Measurements from ENCODE around the gene SEPTIN2. TPM values are rescaled to one million over a fixed set of nuclear protein-coding genes. Genes with fewer than 3 reads are reported as not detected.
"Not testable (repeated sequence)": the region's sequence is repeated elsewhere in the genome, so short reads cannot be mapped to it uniquely, and the experiment has no call there.

The SEPTIN2 gene
- total and polyA plus RNA-seq, 4 donors, result 218 to 394 (median 294) TPM

DNA sequence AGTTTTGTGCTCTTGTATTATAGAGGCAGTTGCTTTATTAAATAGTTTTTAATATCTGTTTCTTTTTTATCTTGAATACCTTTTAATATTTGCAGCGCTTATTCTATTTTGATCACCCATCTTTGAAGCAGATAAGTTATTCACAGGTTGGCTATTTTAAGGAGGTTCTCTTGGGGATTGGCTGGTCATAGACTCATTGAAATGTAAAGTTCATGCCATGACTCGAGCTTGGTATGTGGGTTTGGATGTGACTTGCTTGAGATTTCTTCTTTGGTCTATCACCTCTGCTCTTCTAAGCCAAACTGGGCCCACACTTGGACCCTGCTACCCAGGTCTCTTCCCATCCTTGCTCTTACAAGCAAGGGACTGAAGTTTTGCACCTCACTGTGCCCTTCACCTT is 74.0 kb downstream of the SEPTIN2 start:
- no peaks in the 10 kb centered on the region for H3K9me3 ChIP-seq (ENCODE audit: control insufficient read depth, low read length)
- no peak overlapping the region for H3K27ac ChIP-seq (ENCODE audit: low read depth in 1 of 2, low read length in 2 of 2)
- no peak for DNase-seq
- no peak overlapping the region for H3K4me3 ChIP-seq (ENCODE audit: low read length in 2 of 2)
- intact Hi-C loops (cut with DNase I), result loop anchor here (5.0 to 10.0 kb wide), 2 partner anchors 32 to 115 kb away; partner anchors contain the start of gene FARP2 (in 1 of the 2)
- no peak for ATAC-seq (ENCODE audit: low FRiP score)
- no peaks in the 10 kb centered on the region for H3K27me3 ChIP-seq (ENCODE audit: control insufficient read depth in 1 of 2, insufficient read depth in 2 of 2, low read length in 1 of 2)
- H3K4me1 ChIP-seq (ENCODE audit: control insufficient read depth in 1 of 2, insufficient read depth in 2 of 2, low read length in 2 of 2), result no peaks in the 10 kb centered on the region
- peaks cover 0 to 2% of the 10 kb centered on the region in 2 donors for H3K36me3 ChIP-seq (ENCODE audit: control insufficient read depth in 1 of 2, insufficient read depth in 2 of 2, low read length in 1 of 2)
- whole genome bisulfite sequencing, 2 donors, result 71 to 84% methylated on average over 2 of the region's 2 CpGs

DNA sequence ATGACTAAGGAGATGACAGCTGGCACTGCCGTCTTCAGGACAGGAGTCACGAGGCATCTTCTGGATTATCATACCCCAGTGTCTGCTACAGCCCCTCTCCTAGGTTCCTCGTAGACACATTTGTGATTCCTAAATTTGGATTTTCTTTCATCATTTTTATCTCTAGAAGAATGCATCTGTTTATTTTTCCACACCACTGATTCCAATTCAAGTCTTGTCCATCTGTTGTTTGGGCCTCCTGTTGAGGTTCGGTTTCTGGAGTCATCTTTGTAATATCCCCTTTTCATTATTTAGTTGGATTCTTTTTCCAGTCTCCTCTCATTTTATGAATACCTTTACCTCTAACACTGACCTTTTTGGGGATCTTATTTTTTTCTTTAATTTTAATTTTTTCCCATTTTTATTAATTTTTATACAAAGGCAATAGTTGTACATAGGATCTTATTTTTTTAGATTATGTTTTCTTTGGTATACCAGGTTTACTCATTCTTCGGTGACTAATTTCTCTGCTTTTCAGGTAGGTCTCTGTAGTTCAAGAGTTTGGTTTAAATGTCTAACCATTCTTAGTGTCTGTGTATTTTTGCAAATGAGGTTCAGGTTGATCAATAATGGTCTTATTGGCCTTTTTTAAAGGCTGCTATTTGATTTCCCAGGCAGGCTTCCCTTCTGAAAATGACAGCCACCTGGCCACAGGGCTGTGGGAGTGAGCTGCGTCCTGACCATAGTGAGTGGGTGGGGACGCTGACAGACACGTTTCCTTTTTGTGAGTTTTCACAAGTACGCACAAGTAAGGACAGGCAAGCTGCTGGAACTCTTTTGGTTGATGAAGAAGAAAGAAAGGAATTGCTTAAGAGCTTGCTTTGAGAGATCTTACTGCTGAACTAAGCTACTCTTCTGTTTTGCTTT is 74.8 kb downstream of the SEPTIN2 start:
- ATAC-seq (ENCODE audit: low FRiP score) (no peak), DNase-seq (no peak)
- Histone ChIP-seq H3K9me3 (ENCODE audit: control insufficient read depth, low read length) (no peaks in the 10 kb centered on the region), H3K4me1 (ENCODE audit: control insufficient read depth in 1 of 2, insufficient read depth in 2 of 2, low read length in 2 of 2) (no peaks in the 10 kb centered on the region), H3K36me3 (ENCODE audit: control insufficient read depth in 1 of 2, insufficient read depth in 2 of 2, low read length in 1 of 2) (peaks cover 0 to 2% of the 10 kb centered on the region in 2 donors), H3K4me3 (ENCODE audit: low read length in 2 of 2) (no peak overlapping the region), H3K27me3 (ENCODE audit: control insufficient read depth in 1 of 2, insufficient read depth in 2 of 2, low read length in 1 of 2) (no peaks in the 10 kb centered on the region), H3K27ac (ENCODE audit: low read depth in 1 of 2, low read length in 2 of 2) (no peak overlapping the region)
- WGBS, 2 donors, result 95% methylated on average over 9 of the region's 9 CpGs
- intact Hi-C loops (cut with DNase I), result loop anchor here in 1 of 2 donors (5.0 to 10.0 kb wide), 2 partner anchors 33 to 116 kb away; partner anchors contain the start of gene FARP2

DNA sequence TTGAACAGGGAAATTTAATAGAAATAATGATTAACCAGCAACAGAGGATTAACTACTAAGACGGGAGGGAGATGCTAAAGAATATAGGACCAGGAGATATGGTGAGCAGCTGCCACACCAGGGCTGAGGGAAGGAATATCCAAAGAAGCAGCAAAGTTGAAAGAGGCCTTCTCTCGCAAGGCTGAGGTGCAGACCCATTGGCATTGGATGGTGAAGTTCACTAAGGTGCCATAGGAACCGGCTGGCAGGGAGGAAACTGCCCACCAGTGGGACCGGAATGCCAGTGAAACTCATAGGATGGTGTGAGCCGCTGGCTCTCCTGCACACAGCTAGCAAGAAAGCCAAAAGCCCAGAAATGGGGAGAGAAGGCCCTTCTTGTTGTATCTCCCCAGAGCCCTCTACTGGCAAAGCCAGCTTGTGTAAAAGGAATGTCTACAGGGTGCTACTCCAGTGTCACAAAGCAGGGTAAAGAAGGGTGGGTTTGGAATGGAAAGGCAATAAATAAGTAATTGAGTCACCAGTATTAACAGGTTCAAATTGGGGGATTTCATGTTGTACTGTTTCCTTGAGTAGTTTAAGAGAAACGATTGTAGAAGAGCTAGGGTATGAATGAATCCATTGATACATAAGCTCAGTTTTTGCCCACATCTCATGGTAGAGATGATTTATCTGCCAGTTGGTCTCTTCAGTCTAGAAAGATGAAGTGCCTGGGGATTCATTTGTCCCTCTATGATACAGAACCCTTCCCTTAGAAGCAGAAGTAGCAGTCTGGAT is 76.4 kb downstream of the SEPTIN2 start:
- Histone ChIP-seq H3K36me3 (ENCODE audit: control insufficient read depth in 1 of 2, insufficient read depth in 2 of 2, low read length in 1 of 2) (peaks cover 0 to 2% of the 10 kb centered on the region in 2 donors), H3K4me3 (ENCODE audit: low read length in 2 of 2) (no peak overlapping the region), H3K4me1 (ENCODE audit: control insufficient read depth in 1 of 2, insufficient read depth in 2 of 2, low read length in 2 of 2) (no peaks in the 10 kb centered on the region), H3K27ac (ENCODE audit: low read depth in 1 of 2, low read length in 2 of 2) (no peak overlapping the region), H3K27me3 (ENCODE audit: control insufficient read depth in 1 of 2, insufficient read depth in 2 of 2, low read length in 1 of 2) (no peaks in the 10 kb centered on the region), H3K9me3 (ENCODE audit: control insufficient read depth, low read length) (no peaks in the 10 kb centered on the region)
- no peak for DNase-seq
- WGBS, 2 donors, result 65 to 67% methylated on average over 6 of the region's 6 CpGs
- intact Hi-C loops (cut with DNase I), result loop anchor here in 1 of 2 donors (5.0 to 10.0 kb wide), 2 partner anchors 35 to 117 kb away; partner anchors contain the start of gene FARP2
- ATAC-seq (ENCODE audit: low FRiP score), result no peak

DNA sequence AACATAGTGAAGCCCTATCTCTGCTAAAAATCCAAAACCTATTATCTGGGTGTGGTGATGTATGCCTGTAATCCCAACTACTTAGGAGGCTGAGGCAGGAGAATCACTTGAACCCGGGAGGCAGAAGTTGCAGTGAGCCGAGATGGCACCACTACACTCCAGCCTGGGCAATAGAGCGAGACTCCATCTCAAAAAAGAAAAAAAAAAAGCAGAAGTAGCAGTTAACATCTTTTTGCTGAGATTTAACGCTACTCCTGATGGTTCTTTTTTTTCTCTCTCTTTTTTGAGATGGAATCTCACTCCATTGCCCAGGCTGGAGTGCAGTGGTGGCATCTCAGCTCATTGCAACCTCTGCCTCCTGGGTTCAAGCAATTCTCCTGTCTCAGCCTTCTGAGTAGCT is 77.0 kb downstream of the SEPTIN2 start:
- 94 to 97% methylated on average over 4 of the region's 4 CpGs for WGBS, 2 donors
- H3K36me3 ChIP-seq (ENCODE audit: control insufficient read depth in 1 of 2, insufficient read depth in 2 of 2, low read length in 1 of 2); DNase-seq; H3K4me3 ChIP-seq (ENCODE audit: low read length in 2 of 2); H3K27ac ChIP-seq (ENCODE audit: low read depth in 1 of 2, low read length in 2 of 2); H3K27me3 ChIP-seq (ENCODE audit: control insufficient read depth in 1 of 2, insufficient read depth in 2 of 2, low read length in 1 of 2); ATAC-seq (ENCODE audit: low FRiP score); H3K9me3 ChIP-seq (ENCODE audit: control insufficient read depth, low read length); H3K4me1 ChIP-seq (ENCODE audit: control insufficient read depth in 1 of 2, insufficient read depth in 2 of 2, low read length in 2 of 2): not testable (repeated sequence)
- intact Hi-C loops (cut with DNase I), result loop anchor here in 1 of 2 donors (5.0 to 10.0 kb wide), 2 partner anchors 35 to 118 kb away; partner anchors contain the start of gene FARP2

DNA sequence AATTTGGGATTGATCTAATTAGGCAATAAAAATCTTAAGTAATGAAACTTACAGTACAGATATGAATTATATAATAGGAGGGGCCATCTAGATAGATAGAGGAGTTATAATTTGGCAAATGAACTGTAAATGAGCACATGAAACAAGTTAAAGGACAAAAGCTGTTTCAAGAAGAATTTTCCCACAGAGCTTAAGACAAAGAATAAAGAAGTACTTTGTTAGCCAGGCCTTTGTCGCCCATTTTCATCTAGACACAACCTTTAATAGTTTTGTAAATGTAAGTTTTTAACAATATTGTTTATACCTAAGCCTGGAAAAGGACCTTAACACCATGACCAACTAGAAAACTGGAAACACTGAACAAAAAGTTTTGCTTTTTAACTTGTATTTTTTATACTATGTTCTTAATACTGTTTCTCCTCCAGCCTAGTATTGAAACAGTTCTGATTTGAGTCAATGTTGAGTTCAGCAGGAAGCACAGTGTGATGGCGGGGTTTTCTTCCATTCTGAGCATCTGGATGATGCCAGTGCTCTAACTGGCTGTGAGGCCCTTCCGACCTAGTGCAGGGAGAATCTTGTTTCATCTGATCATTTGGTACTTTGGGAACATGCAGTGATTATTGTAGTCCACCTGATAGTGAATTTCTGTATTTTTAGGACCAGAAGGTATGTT is 77.9 kb downstream of the SEPTIN2 start:
- DNase-seq, result no peak
- intact Hi-C loops (cut with DNase I), result loop anchor here in 1 of 2 donors (5.0 to 10.0 kb wide), 2 partner anchors 36 to 119 kb away; partner anchors contain the start of gene FARP2
- H3K4me1 ChIP-seq (ENCODE audit: control insufficient read depth in 1 of 2, insufficient read depth in 2 of 2, low read length in 2 of 2), result no peaks in the 10 kb centered on the region
- no peak overlapping the region for H3K4me3 ChIP-seq (ENCODE audit: low read length in 2 of 2)
- 85 to 93% methylated on average over 3 of the region's 3 CpGs for WGBS, 2 donors
- H3K9me3 ChIP-seq (ENCODE audit: control insufficient read depth, low read length), result no peaks in the 10 kb centered on the region
- no peaks in the 10 kb centered on the region for H3K27me3 ChIP-seq (ENCODE audit: control insufficient read depth in 1 of 2, insufficient read depth in 2 of 2, low read length in 1 of 2)
- peaks cover 0 to 2% of the 10 kb centered on the region in 2 donors for H3K36me3 ChIP-seq (ENCODE audit: control insufficient read depth in 1 of 2, insufficient read depth in 2 of 2, low read length in 1 of 2)
- H3K27ac ChIP-seq (ENCODE audit: low read depth in 1 of 2, low read length in 2 of 2), result no peak overlapping the region
- ATAC-seq (ENCODE audit: low FRiP score), result no peak

DNA sequence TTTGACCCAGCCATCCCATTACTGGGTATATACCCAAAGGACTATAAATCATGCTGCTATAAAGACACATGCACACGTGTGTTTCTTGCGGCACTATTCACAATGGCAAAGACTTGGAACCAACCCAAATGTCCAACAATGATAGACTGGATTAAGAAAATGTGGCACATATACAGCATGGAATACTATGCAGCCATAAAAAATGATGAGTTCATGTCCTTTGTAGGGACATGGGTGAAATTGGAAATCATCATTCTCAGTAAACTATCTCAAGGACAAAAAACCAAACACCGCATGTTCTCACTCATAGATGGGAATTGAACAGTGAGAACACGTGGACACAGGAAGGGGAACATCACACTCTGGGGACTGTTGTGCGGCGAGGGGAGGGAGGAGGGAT is 81.1 kb downstream of the SEPTIN2 start:
- H3K9me3 ChIP-seq (ENCODE audit: control insufficient read depth, low read length); DNase-seq; H3K27me3 ChIP-seq (ENCODE audit: control insufficient read depth in 1 of 2, insufficient read depth in 2 of 2, low read length in 1 of 2); H3K36me3 ChIP-seq (ENCODE audit: control insufficient read depth in 1 of 2, insufficient read depth in 2 of 2, low read length in 1 of 2); ATAC-seq (ENCODE audit: low FRiP score); H3K4me3 ChIP-seq (ENCODE audit: low read length in 2 of 2); H3K4me1 ChIP-seq (ENCODE audit: control insufficient read depth in 1 of 2, insufficient read depth in 2 of 2, low read length in 2 of 2); H3K27ac ChIP-seq (ENCODE audit: low read depth in 1 of 2, low read length in 2 of 2): not testable (repeated sequence)
- 94 to 98% methylated on average over 6 of the region's 6 CpGs for WGBS, 2 donors
- intact Hi-C loops (cut with DNase I), result loop anchor here in 1 of 2 donors (10.0 kb wide), 1 partner anchor 122 kb away; no protein-coding TSS in a partner anchor

DNA sequence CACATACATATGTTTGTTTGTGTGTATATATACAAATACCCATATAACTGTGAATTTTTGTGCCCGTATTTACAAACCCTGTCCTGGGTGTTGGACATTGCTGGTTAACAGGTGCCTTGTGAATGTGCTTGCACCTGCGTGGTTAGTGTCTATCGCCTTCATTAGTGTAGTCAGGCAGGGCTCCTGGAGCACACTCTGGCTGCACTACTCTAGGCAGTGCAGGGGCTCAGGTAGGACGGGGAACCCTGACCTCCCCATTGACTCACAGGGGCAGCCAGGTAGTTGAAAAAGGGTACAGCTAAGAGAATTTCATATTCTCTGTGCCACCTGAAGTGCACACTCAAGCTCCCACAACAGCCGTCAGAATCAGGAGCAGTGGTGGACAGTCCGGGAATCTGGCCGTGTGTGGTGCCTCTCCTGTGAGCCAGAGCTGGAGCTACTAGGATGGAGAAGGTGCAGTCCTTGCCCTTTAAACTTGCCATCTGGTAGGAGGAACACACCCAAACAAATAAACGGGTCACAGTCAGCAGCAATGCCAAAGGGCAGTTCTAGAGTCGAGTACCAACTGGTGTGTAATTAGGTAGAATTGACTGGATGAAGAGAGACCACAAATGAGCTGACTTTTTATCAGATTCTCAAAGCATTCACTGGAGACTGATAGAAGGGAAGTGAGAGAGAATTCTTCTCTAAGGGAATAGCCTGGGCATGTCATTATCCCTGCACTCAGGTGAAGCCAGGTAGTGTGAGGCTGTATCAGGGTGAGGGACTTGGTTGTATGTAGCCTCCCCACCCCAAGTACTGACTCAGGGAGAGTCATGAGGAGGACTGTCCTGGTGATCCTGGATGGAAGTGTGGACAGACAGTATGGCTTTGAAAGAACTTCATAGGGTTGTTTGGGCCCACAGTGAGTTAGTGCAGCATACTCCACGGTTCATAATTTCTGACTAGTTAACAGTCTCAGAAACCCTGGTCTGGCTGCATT is 84.5 kb downstream of the SEPTIN2 start:
- Histone ChIP-seq H3K27me3 (ENCODE audit: control insufficient read depth in 1 of 2, insufficient read depth in 2 of 2, low read length in 1 of 2) (no peaks in the 10 kb centered on the region), H3K36me3 (ENCODE audit: control insufficient read depth in 1 of 2, insufficient read depth in 2 of 2, low read length in 1 of 2) (no peaks in the 10 kb centered on the region), H3K9me3 (ENCODE audit: control insufficient read depth, low read length) (no peaks in the 10 kb centered on the region), H3K4me3 (ENCODE audit: low read length in 2 of 2) (no peak overlapping the region), H3K4me1 (ENCODE audit: control insufficient read depth in 1 of 2, insufficient read depth in 2 of 2, low read length in 2 of 2) (no peaks in the 10 kb centered on the region), H3K27ac (ENCODE audit: low read depth in 1 of 2, low read length in 2 of 2) (no peak overlapping the region)
- ATAC-seq (ENCODE audit: low FRiP score), result no peak
- intact Hi-C loops (cut with DNase I), result loop anchor here in 1 of 2 donors (10.0 kb wide), 1 partner anchor 125 kb away; no protein-coding TSS in a partner anchor
- DNase-seq, result no peak
- 83% methylated on average over 10 of the region's 10 CpGs for WGBS, 2 donors
